MCF 10A (cell line): ENCODE measurements around the gene GALNT9. TPM values are rescaled to one million over a fixed set of nuclear protein-coding genes. Genes with fewer than 3 reads are reported as not detected.

ENCODE experiments used
- BruUV-seq: library from RNA; stranded (reverse); fragments of 400-500 nt; replicated peaks from 2 replicates; lab custom pipeline; 2021; lab: Mats Ljungman, UMichigan
- CTCF ChIA-PET: fragments of 300-600 bp; sonication (Branson Sonifier 250); formaldehyde crosslinking; extraction: SDS; loops from one replicate; lab custom pipeline; 2021; ENCODE audit warnings: antibody characterized with exemption, inconsistent platforms; lab: Yijun Ruan, JAX
- POLR2A ChIA-PET: fragments of 300-600, 350-650 bp; sonication (Branson Sonifier 250); formaldehyde crosslinking; extraction: SDS; loops from one replicate; lab custom pipeline; 2020; ENCODE audit warnings: antibody characterized with exemption, inconsistent platforms; lab: Yijun Ruan, JAX
- DNase-seq: peaks from one replicate; pipeline ENCODE4 v3.0.0-alpha.2; 2018; ENCODE audit not compliant: unreplicated experiment
- H3K27ac Mint-ChIP-seq: one replicate; pipeline ENCODE4 v1.8.0; 2022; ENCODE audit warnings: mild to moderate bottlenecking, low read depth, mixed read lengths; ENCODE audit not compliant: unreplicated experiment
- H3K27me3 Mint-ChIP-seq: one replicate; pipeline ENCODE4 v1.8.0; 2022; ENCODE audit warnings: mixed read lengths; ENCODE audit not compliant: insufficient read depth, unreplicated experiment
- H3K36me3 Mint-ChIP-seq: one replicate; pipeline ENCODE4 v1.8.0; 2022; ENCODE audit warnings: mild to moderate bottlenecking, moderate library complexity, mixed read lengths; ENCODE audit not compliant: insufficient read depth, unreplicated experiment
- H3K4me1 Mint-ChIP-seq: one replicate; pipeline ENCODE4 v1.8.0; 2022; ENCODE audit warnings: mixed read lengths; ENCODE audit not compliant: insufficient read depth, unreplicated experiment
- H3K4me3 Mint-ChIP-seq: one replicate; pipeline ENCODE4 v1.8.0; 2022; ENCODE audit warnings: mild to moderate bottlenecking, moderate library complexity, mixed read lengths; ENCODE audit not compliant: unreplicated experiment
- H3K9me3 Mint-ChIP-seq: one replicate; pipeline ENCODE4 v1.8.0; 2022; ENCODE audit warnings: mixed read lengths; ENCODE audit not compliant: unreplicated experiment
- CTCF ChIP-seq: fragments of 200-600 bp; IDR thresholded peaks from one replicate; pipeline ENCODE4 v1.8.0; 2022; ENCODE audit warnings: antibody characterized with exemption, mild to moderate bottlenecking; ENCODE audit not compliant: unreplicated experiment
- intact Hi-C: fragments of 100-400 bp; cut with micrococcal nuclease; formaldehyde crosslinking; loops from 2 replicates; pipeline ENCODE4 v1.14.1; 2022
- total RNA-seq: library from RNA; stranded (reverse); gene quantifications from 2 replicates; pipeline ENCODE4 v1.2.3, GENCODE V29; 2022

Gene GALNT9
- total RNA-seq, 1 experiment from 2014 or later: 4.4 TPM

DNA sequence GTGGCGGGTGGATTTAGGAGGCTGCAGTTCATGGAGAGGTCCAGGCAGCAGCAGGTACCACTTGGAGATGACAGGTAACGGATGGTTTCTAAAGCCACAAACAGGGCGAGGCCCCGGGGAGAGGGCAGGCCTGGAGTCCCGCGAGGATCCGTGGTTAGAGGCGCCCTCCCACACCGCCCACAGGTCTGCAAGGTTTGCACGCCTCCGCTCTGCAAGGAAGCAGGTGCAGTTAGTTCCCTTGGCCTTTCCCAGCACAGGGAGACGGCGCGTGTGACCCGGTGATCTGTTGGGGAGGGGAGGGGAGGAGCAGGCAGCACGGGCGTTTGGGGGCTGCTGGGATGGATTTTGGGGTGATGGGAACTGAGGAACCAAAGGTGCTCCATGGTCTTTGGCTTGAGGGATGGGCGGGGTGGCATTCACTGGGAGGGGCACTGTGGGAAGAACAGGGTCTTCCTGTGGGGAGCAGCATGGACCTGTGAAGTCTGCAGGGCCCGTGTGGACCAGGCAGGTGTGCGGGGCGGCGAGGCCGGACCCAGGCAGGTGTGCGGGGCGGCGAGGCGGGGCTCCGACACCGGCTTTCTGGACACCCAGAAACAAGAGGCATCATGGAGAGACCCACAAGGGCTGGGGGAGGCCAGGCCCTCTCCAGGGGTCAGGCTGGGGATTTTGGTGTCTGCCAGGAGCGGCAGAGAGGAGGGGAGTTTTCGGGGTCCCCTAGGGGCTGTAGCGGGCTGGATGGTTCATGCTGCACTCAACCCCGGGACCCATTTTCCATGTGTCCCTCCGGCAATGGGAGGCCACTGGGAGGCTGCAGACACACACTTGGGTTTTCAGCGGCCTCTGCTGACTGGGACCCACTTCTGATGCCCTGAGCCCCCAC lies 156.0 kb downstream of the GALNT9 start:
- intact Hi-C loops: no loop called here
- Mint-ChIP-seq H3K4me3 (no peak overlapping the region), H3K4me1 (no peaks in the 10 kb centered on the region), H3K9me3 (no peaks in the 10 kb centered on the region), H3K36me3 (peaks cover 6% of the 10 kb centered on the region), H3K27ac (no peak overlapping the region), H3K27me3 (peaks cover 38% of the 10 kb centered on the region)
- BruUV-seq: no TSS peak
- ChIA-PET CTCF (interaction anchor here (0.6 kb wide), 1 partner anchor 10 kb away, joined by 3 read pairs; no protein-coding TSS in a partner anchor), POLR2A (no interaction called here)
- no peak for DNase-seq
- no peak for TF ChIP-seq CTCF

DNA sequence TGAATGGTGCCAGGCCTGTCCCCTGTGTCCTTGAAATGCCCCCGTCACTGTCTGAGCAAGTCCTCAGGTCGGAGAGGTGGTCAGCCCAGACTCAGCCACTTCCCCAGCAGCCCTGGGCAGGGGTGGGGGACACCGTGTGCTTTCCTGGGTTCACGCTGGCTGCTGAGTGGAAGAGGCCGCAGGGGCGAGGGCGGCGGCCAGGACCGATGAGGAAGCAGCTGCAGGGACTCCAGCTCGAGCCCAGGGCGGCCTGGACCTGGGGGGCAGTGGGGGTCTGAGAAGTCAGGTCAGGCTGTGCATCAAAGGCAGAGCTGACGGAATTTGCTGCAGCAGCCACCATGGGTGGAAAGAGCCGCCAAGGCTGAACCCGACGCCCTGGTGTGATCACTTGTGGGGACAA lies 156.8 kb downstream of the GALNT9 start:
- H3K27me3 Mint-ChIP-seq: peaks cover 33% of the 10 kb centered on the region
- ChIA-PET CTCF (interaction anchor here (0.6 kb wide), 1 partner anchor 9 kb away, joined by 3 read pairs; no protein-coding TSS in a partner anchor), POLR2A (no interaction called here)
- DNase-seq: no peak
- H3K27ac Mint-ChIP-seq: no peak overlapping the region
- no TSS peak for BruUV-seq
- peaks cover 6% of the 10 kb centered on the region for H3K36me3 Mint-ChIP-seq
- TF ChIP-seq CTCF: no peak
- no peak overlapping the region for H3K4me3 Mint-ChIP-seq
- H3K9me3 Mint-ChIP-seq: no peaks in the 10 kb centered on the region
- no peaks in the 10 kb centered on the region for H3K4me1 Mint-ChIP-seq
- intact Hi-C loops: no loop called here

DNA sequence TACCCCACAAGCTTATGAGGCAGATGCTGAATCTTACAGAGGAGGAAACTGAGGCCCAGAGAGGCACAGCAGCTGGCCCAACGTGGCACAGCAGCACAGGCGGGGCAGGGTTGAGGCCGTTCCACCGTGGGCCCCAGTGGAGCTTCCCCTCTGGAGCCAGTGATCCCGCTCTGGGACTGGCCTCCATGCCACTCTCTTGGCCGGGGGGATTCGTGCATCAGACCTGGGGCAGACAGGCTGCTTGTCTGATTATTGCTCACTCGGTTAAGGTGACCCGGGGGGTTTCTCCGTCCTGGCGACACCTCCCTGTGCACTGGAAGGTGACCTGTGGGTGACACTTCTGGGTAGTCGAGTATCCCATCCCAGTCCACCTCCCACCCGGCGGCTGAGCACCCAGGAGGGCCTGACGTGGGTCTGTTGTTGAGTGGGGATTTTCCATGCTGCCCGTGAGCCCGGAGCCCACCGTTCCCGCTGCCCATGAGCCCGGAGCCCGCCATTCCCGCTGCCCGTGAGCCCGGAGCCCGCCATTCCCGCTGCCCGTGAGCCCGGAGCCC lies 157.3 kb downstream of the GALNT9 start:
- intact Hi-C loops: no loop called here
- no TSS peak for BruUV-seq

More for the DNA sequence above, 157.3 kb downstream of the GALNT9 start:
- Mint-ChIP-seq H3K27me3 (peaks cover 33% of the 10 kb centered on the region), H3K27ac (no peak overlapping the region), H3K9me3 (peaks cover 4% of the 10 kb centered on the region), H3K36me3 (peaks cover 6% of the 10 kb centered on the region), H3K4me3 (no peak overlapping the region), H3K4me1 (no peaks in the 10 kb centered on the region)
- no peak for DNase-seq
- CTCF ChIA-PET: interaction anchor here (0.6 kb wide), 1 partner anchor 391 kb away, joined by 4 read pairs; no protein-coding TSS in a partner anchor
- POLR2A ChIA-PET: no interaction called here
- TF ChIP-seq CTCF: no peak
